IPS DF 6.9 (cell line): ENCODE results near the gene BCL6B.

Source experiments
- DNase-seq: peaks from one replicate; pipeline ENCODE4 v3.0.0-alpha.2; 2013; ENCODE audit warnings: low read depth, low spot score
- H3K27ac ChIP-seq: one replicate; pipeline ENCODE4 v1.5.1; 2013; ENCODE audit warnings: low read length, control low read depth
- H3K27me3 ChIP-seq: 2 replicates; pipeline ENCODE4 v1.6.1; 2013; ENCODE audit warnings: mild to moderate bottlenecking, low read length; ENCODE audit not compliant: control insufficient read depth, insufficient read depth
- H3K36me3 ChIP-seq: 2 replicates; pipeline ENCODE4 v1.6.1; 2013; ENCODE audit warnings: low read length; ENCODE audit not compliant: control insufficient read depth, insufficient read depth
- H3K4me1 ChIP-seq: 2 replicates; pipeline ENCODE4 v1.6.1; 2013; ENCODE audit warnings: low read length; ENCODE audit not compliant: control insufficient read depth, insufficient read depth
- H3K4me3 ChIP-seq: 2 replicates; pipeline ENCODE4 v1.5.1; 2013; ENCODE audit warnings: mild to moderate bottlenecking, low read length
- H3K9me3 ChIP-seq: 2 replicates; pipeline ENCODE4 v1.6.1; 2013; ENCODE audit warnings: low read length, inconsistent platforms; ENCODE audit not compliant: control insufficient read depth, insufficient read depth
- WGBS: extraction: QIAGEN DNeasy Blood & Tissue Kit; methylation state at CpG from one replicate; pipeline ENCODE4 v1.1.7; 2013; ENCODE audit warnings: mixed read lengths, missing lambda C conversion rate; ENCODE audit not compliant: insufficient read length, insufficient coverage; 5-methylcytosine and 5-hydroxymethylcytosine counted together

BCL6B gene

GRCh38 chr17:6996256-6997011, 26.4 kb upstream of the BCL6B start:
- no peaks in the 10 kb centered on the region for H3K36me3 ChIP-seq
- H3K4me3 ChIP-seq = peak overlapping the region; percentile 55
- no peaks in the 10 kb centered on the region for H3K9me3 ChIP-seq
- H3K27ac ChIP-seq = no peak overlapping the region
- H3K4me1 ChIP-seq = peaks cover 2% of the 10 kb centered on the region; the same call in 1 of the 2 replicates
- H3K27me3 ChIP-seq = peaks cover 9% of the 10 kb centered on the region; the same call in 1 of the 2 replicates
- no peak for DNase-seq
- WGBS = no CpG with 5 or more reads among the region's 58 CpGs

- Histone ChIP-seq H3K27me3 (peaks cover 9% of the 10 kb centered on the region; the same call in 1 of the 2 replicates), H3K4me3 (no peak overlapping the region), H3K9me3 (no peaks in the 10 kb centered on the region), H3K4me1 (peaks cover 2% of the 10 kb centered on the region; the same call in 1 of the 2 replicates), H3K36me3 (no peaks in the 10 kb centered on the region; the same call in 1 of the 2 replicates), H3K27ac (no peak overlapping the region)
- DNase-seq = no peak
- no CpG with 5 or more reads among the region's 8 CpGs for WGBS
Observed at GRCh38 chr17:6997171-6997570, 25.7 kb upstream of the BCL6B start.

DNA sequence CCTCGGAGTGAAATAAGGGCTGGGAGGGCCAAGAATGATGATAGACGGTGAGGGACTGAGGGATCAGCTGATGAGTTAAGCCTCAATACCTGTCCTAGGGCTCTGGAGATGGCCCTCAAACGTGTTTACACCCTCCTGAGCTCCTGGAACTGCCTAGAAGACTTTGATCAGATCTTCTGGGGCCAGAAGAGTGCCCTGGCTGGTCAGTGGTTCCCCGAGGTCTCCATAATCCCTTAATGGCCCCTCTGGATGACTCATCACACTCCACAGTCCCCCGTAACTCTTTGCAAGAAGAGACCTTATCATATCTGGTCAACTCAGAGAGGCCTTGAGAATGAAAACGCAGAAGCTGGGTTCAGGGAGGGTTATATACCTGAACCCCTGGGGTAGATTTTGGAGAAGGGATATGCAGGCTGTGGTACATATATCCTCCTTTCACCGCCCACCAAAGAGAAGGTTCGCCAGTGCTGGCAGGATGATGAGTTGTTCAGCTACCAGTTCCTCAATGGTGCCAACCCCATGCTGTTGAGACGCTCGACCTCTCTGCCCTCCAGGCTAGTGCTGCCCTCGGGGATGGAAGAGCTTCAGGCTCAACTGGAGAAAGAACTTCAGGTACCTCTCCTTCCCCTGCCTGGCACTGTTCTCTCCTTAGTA, 23.9 kb upstream of the BCL6B start:
- peaks cover 2% of the 10 kb centered on the region; the same call in 1 of the 2 replicates for H3K4me1 ChIP-seq
- no peak overlapping the region for H3K27ac ChIP-seq
- H3K9me3 ChIP-seq = no peaks in the 10 kb centered on the region
- H3K36me3 ChIP-seq = no peaks in the 10 kb centered on the region; the same call in 1 of the 2 replicates
- H3K4me3 ChIP-seq = no peak overlapping the region
- DNase-seq = no peak
- H3K27me3 ChIP-seq = peaks cover 9% of the 10 kb centered on the region; the same call in 1 of the 2 replicates
- no CpG with 5 or more reads among the region's 11 CpGs for WGBS

GRCh38 chr17:7001318-7001961, 21.4 kb upstream of the BCL6B start:
- no peak for DNase-seq
- H3K27me3 ChIP-seq = no peaks in the 10 kb centered on the region; the same call in 1 of the 2 replicates
- no peak overlapping the region for H3K4me3 ChIP-seq
- H3K27ac ChIP-seq = no peak overlapping the region
- no peaks in the 10 kb centered on the region for H3K9me3 ChIP-seq
- no peaks in the 10 kb centered on the region for H3K4me1 ChIP-seq
- H3K36me3 ChIP-seq = no peaks in the 10 kb centered on the region; the same call in 1 of the 2 replicates
- no CpG with 5 or more reads among the region's 10 CpGs for WGBS

GRCh38 chr17:7002288-7003047, 20.4 kb upstream of the BCL6B start:
- WGBS = no CpG with 5 or more reads among the region's 6 CpGs
- H3K4me3 ChIP-seq = no peak overlapping the region
- H3K4me1 ChIP-seq = no peaks in the 10 kb centered on the region
- DNase-seq = no peak
- no peaks in the 10 kb centered on the region for H3K9me3 ChIP-seq
- H3K27me3 ChIP-seq = no peaks in the 10 kb centered on the region
- H3K27ac ChIP-seq = no peak overlapping the region
- no peaks in the 10 kb centered on the region; the same call in 1 of the 2 replicates for H3K36me3 ChIP-seq

DNA sequence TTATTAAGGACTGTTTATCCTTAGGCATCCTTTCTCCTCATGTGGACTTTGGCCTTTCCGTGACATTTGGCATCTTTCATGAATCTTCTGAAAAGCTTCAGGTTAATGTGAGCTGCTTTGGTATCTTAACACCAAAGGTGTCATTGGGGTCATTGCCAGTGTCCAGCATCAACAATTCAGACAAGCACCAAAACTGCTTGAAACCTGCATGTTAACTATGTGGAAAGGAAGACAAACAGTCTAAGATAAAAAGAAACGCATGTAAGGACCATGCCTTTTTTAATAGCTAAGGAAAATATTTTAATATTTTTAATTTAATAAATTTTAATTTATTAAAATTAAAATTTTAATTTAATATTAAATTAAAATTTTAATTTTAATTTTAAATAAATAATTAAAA, 19.1 kb upstream of the BCL6B start:
- Histone ChIP-seq H3K27ac (no peak overlapping the region), H3K4me1 (no peaks in the 10 kb centered on the region), H3K4me3 (no peak overlapping the region), H3K27me3 (no peaks in the 10 kb centered on the region), H3K36me3 (no peaks in the 10 kb centered on the region; the same call in 1 of the 2 replicates), H3K9me3 (no peaks in the 10 kb centered on the region)
- no CpG with 5 or more reads among the region's 2 CpGs for WGBS
- DNase-seq = no peak

DNA sequence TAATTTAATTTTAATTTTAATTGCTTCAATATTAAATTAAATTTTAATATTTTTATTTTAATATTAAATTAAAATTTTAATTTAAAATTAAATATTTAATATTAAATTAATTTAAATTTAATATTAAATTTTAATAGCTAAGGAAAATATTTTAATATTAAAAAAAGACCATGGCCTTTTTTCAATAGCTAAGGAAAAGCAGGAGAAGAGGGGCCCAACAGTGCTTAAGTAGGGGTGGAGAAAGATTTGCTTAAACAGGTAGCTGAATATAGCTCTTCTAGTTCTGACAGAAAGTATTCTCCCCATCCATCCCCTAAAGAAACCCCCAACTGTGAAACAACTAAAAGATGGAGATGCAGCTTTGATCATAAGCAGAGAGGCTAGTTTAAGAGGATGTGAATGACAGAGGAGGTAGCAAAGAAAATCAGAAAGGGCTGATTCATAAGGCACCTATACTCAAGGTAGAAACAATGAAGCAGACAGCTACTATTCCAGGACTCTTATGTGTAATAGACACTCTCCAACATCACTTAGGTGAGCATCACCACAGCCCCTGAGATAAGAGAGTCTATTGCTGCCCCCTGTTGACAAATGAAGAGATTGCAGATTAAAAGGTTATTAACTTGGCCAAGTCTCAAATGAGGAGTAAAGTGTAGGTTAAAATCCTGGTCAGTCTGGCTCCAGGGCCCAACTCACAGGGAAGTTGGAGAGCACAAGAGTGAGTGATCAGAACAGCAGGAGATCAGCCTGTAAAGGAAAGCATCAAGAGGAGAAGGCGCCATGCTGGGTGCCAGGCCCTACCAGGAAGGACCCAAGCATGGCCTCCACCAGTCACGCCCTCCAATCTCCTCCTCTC, 18.2 kb upstream of the BCL6B start:
- H3K27ac ChIP-seq = no peak overlapping the region
- H3K4me1 ChIP-seq = no peaks in the 10 kb centered on the region
- H3K27me3 ChIP-seq = no peaks in the 10 kb centered on the region
- no peak for DNase-seq
- no peaks in the 10 kb centered on the region for H3K9me3 ChIP-seq
- H3K36me3 ChIP-seq = no peaks in the 10 kb centered on the region; the same call in 1 of the 2 replicates
- WGBS = no CpG with 5 or more reads among the region's 2 CpGs
- no peak overlapping the region for H3K4me3 ChIP-seq

DNA sequence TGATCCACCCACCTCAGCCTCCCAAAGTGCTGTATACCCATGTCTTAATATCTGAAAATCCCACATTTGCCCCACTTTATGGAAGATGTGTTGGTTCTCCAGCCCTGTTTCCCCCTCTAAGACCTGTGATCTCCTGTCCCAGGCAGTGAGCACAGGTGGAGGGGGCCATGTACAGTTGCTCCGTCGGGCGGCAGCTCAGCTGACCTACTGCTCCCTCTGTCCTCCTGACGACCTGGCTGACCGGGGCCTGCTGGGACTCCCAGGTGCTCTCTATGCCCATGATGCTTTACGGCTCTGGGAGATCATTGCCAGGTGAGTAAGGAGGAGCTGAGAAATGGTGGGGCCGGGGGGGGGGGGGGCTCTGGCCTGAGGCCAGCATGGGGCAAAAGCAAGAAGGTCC, 17.1 kb upstream of the BCL6B start:
- H3K9me3 ChIP-seq = no peaks in the 10 kb centered on the region
- no peaks in the 10 kb centered on the region for H3K4me1 ChIP-seq
- no peaks in the 10 kb centered on the region; the same call in 1 of the 2 replicates for H3K36me3 ChIP-seq
- DNase-seq = no peak
- H3K27ac ChIP-seq = no peak overlapping the region
- H3K4me3 ChIP-seq = no peak overlapping the region
- WGBS = no CpG with 5 or more reads among the region's 7 CpGs
- H3K27me3 ChIP-seq = no peaks in the 10 kb centered on the region

DNA sequence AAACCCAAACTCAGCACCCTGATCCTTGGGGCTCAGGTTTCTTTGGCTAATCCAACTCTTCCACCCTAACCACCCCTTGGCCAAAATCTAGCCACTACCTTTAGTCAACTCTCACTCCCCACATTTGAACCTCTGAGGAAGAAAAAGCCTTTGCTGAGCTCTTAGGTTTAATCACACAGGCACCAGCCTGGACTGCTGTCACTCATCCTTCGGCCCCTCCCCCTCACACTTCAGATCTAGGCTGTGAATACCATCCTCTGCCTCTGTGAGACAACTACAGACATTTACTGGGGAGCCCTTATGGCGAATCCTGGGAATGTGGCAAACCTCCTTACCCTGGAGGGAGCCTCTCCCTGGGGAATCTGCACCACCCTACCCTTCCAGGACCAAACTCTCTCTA, 15.7 kb upstream of the BCL6B start:
- H3K27ac ChIP-seq = no peak overlapping the region
- H3K27me3 ChIP-seq = no peaks in the 10 kb centered on the region
- H3K4me3 ChIP-seq = no peak overlapping the region
- H3K36me3 ChIP-seq = no peaks in the 10 kb centered on the region; the same call in 1 of the 2 replicates
- H3K4me1 ChIP-seq = no peaks in the 10 kb centered on the region
- H3K9me3 ChIP-seq = no peaks in the 10 kb centered on the region
- WGBS = no CpG with 5 or more reads among the region's 2 CpGs
- no peak for DNase-seq
